Kidney capillary endothelial cell (primary cell): ENCODE results near the gene CAPZA2.
"Not testable (repeated sequence)": the region's sequence is repeated elsewhere in the genome, so short reads cannot be mapped to it uniquely, and the experiment has no call there.

Experiments
- DNase-seq: peaks from one replicate; pipeline ENCODE4 v3.0.0-alpha.2; 2018; ENCODE audit warnings: low spot score

The CAPZA2 gene

GRCh38 chr7:116955340-116955739 is 93.0 kb downstream of the CAPZA2 start:
- no peak for DNase-seq

GRCh38 chr7:116955801-116956476 is 93.6 kb downstream of the CAPZA2 start:
- no peak for DNase-seq

- DNase-seq: no peak
These were observed 94.1 kb downstream of the CAPZA2 start for GRCh38 chr7:116956477-116956804.

GRCh38 chr7:116957874-116958273 is 95.5 kb downstream of the CAPZA2 start:
- no peak for DNase-seq

- DNase-seq: not testable (repeated sequence)
These were observed 99.7 kb downstream of the CAPZA2 start for GRCh38 chr7:116961966-116962673.

GRCh38 chr7:116963234-116963633 is 100.8 kb downstream of the CAPZA2 start:
- DNase-seq: no peak

- no peak for DNase-seq
These were observed 104.2 kb downstream of the CAPZA2 start for GRCh38 chr7:116966601-116967000.

- no peak for DNase-seq
These were observed 105.0 kb downstream of the CAPZA2 start for GRCh38 chr7:116967254-116967922.

- DNase-seq: no peak
These were observed 105.6 kb downstream of the CAPZA2 start for GRCh38 chr7:116967983-116968382.

- DNase-seq: no peak
These were observed 106.2 kb downstream of the CAPZA2 start for GRCh38 chr7:116968631-116969030.

GRCh38 chr7:116969371-116969902 is 107.0 kb downstream of the CAPZA2 start:
- DNase-seq: no peak

GRCh38 chr7:116970238-116970910 is 108.0 kb downstream of the CAPZA2 start:
- DNase-seq: no peak

GRCh38 chr7:116971153-116971552 is 108.8 kb downstream of the CAPZA2 start:
- DNase-seq: not testable (repeated sequence)
